ENCODE data around the gene SNF8.

The SNF8 gene

GRCh38 chr17:48890086-48890485, 54.6 kb downstream of the SNF8 start:
- no peak for DNase-seq
- TF ChIP-seq POLR2A (IDR thresholded peaks at IDR 0.05; ENCODE audit: low read length) = no peak
- TF ChIP-seq GATA1 (IDR thresholded peaks at IDR 0.05; ENCODE audit: low read depth, low read length) = no peak

- no peak for DNase-seq
- TF ChIP-seq POLR2A (IDR thresholded peaks at IDR 0.05; ENCODE audit: low read length) (no peak), GATA1 (IDR thresholded peaks at IDR 0.05; ENCODE audit: low read depth, low read length) (no peak)
These were observed 61.5 kb downstream of the SNF8 start for GRCh38 chr17:48883171-48883570.

GRCh38 chr17:48882272-48882671, 62.4 kb downstream of the SNF8 start:
- DNase-seq = no peak

More at GRCh38 chr17:48882272-48882671, 62.4 kb downstream of the SNF8 start:
- TF ChIP-seq POLR2A (IDR thresholded peaks at IDR 0.05; ENCODE audit: low read length) (no peak), GATA1 (IDR thresholded peaks at IDR 0.05; ENCODE audit: low read depth, low read length) (no peak)
